Astrocyte of the hippocampus (primary cell): ENCODE measurements around the gene FBXW5.

Experiments
- DNase-seq: peaks from one replicate; pipeline ENCODE4 v3.0.0; 2011; ENCODE audit warnings: low read depth, low spot score

FBXW5 gene

GRCh38 chr9:136949817-136950655 is 5.5 kb upstream of the FBXW5 start:
- peak; percentile 95 for DNase-seq

GRCh38 chr9:136949239-136949816 is 4.8 kb upstream of the FBXW5 start:
- no peak for DNase-seq

GRCh38 chr9:136947955-136948510 is 3.5 kb upstream of the FBXW5 start:
- DNase-seq: peak; percentile 59

- DNase-seq: no peak
These were observed 2.7 kb upstream of the FBXW5 start for GRCh38 chr9:136947028-136947891.

GRCh38 chr9:136946228-136947027 is 1.9 kb upstream of the FBXW5 start:
- DNase-seq: no peak

GRCh38 chr9:136945333-136946227 is 1.0 kb upstream of the FBXW5 start:
- no peak for DNase-seq

- peak; percentile 83 for DNase-seq
These were observed 373 bp downstream of the FBXW5 start for GRCh38 chr9:136944212-136944518.

GRCh38 chr9:136943291-136944211 is 987 bp downstream of the FBXW5 start:
- DNase-seq: no peak

- no peak for DNase-seq
These were observed 1.7 kb downstream of the FBXW5 start for GRCh38 chr9:136942881-136943230.

- DNase-seq: no peak
These were observed 2.2 kb downstream of the FBXW5 start for GRCh38 chr9:136942112-136942880.

GRCh38 chr9:136941231-136942111 is 3.1 kb downstream of the FBXW5 start:
- no peak for DNase-seq

GRCh38 chr9:136940526-136941230 is 3.9 kb downstream of the FBXW5 start:
- no peak for DNase-seq

GRCh38 chr9:136939996-136940525 is 4.5 kb downstream of the FBXW5 start:
- DNase-seq: no peak

- no peak for DNase-seq
These were observed 5.0 kb downstream of the FBXW5 start for GRCh38 chr9:136939431-136939995.

- no peak for DNase-seq
These were observed 7.1 kb downstream of the FBXW5 start for GRCh38 chr9:136937186-136938001.
